Measurements from ENCODE around the gene ODAD2.

- TF ChIP-seq CEBPB (IDR thresholded peaks at IDR 0.05) (no peak), EP300 (IDR thresholded peaks at IDR 0.05; ENCODE audit: borderline replicate concordance) (no peak), YY1 (IDR thresholded peaks at IDR 0.05; ENCODE audit: low read depth) (no peak), TAF1 (IDR thresholded peaks at IDR 0.05; ENCODE audit: low read depth) (no peak), TCF12 (IDR thresholded peaks at IDR 0.05; ENCODE audit: low read depth) (no peak), CREB1 (IDR thresholded peaks at IDR 0.05; ENCODE audit: low read depth) (no peak), REST (IDR thresholded peaks at IDR 0.05; ENCODE audit: low read depth) (no peak), EGR1 (IDR thresholded peaks at IDR 0.05) (no peak), RAD21 (IDR thresholded peaks at IDR 0.05; ENCODE audit: low read depth) (no peak), FOXM1 (IDR thresholded peaks at IDR 0.05; ENCODE audit: borderline replicate concordance, low read depth) (no peak), NFIC (IDR thresholded peaks at IDR 0.05) (no peak), ZBTB7A (IDR thresholded peaks at IDR 0.05; ENCODE audit: low read depth) (no peak)
- TF ChIP-seq, protein P1, sequence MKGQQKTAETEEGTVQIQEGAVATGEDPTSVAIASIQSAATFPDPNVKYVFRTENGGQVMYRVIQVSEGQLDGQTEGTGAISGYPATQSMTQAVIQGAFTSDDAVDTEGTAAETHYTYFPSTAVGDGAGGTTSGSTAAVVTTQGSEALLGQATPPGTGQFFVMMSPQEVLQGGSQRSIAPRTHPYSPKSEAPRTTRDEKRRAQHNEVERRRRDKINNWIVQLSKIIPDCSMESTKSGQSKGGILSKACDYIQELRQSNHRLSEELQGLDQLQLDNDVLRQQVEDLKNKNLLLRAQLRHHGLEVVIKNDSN (IDR thresholded peaks at IDR 0.05) = no peak
- TF ChIP-seq, protein P2, sequence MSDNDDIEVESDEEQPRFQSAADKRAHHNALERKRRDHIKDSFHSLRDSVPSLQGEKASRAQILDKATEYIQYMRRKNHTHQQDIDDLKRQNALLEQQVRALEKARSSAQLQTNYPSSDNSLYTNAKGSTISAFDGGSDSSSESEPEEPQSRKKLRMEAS (IDR thresholded peaks at IDR 0.05) = no peak
These were observed 99.8 kb downstream of the ODAD2 start for GRCh38 chr10:27899058-27899457.
